ENCODE results near the gene FLT3.
A peak's percentile ranks its signal among the peaks of the same experiment; 100 is the strongest.
"Not testable (repeated sequence)": the region's sequence is repeated elsewhere in the genome, so short reads cannot be mapped to it uniquely, and the experiment has no call there.

FLT3 gene

GRCh38 chr13:28022848-28023518 is 77.4 kb downstream of the FLT3 start:
- H3K4me3 ChIP-seq (replicated peaks; ENCODE audit: low read depth, low read length): no peak overlapping the region
- H3K27me3 ChIP-seq (replicated peaks; ENCODE audit: control insufficient read depth, insufficient read depth, low read length): no peaks in the 10 kb centered on the region
- no peak for DNase-seq (ENCODE audit: extremely low read depth, insufficient read length)
- TF ChIP-seq, protein P1, sequence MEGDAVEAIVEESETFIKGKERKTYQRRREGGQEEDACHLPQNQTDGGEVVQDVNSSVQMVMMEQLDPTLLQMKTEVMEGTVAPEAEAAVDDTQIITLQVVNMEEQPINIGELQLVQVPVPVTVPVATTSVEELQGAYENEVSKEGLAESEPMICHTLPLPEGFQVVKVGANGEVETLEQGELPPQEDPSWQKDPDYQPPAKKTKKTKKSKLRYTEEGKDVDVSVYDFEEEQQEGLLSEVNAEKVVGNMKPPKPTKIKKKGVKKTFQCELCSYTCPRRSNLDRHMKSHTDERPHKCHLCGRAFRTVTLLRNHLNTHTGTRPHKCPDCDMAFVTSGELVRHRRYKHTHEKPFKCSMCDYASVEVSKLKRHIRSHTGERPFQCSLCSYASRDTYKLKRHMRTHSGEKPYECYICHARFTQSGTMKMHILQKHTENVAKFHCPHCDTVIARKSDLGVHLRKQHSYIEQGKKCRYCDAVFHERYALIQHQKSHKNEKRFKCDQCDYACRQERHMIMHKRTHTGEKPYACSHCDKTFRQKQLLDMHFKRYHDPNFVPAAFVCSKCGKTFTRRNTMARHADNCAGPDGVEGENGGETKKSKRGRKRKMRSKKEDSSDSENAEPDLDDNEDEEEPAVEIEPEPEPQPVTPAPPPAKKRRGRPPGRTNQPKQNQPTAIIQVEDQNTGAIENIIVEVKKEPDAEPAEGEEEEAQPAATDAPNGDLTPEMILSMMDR (IDR thresholded peaks at IDR 0.05; ENCODE audit: insufficient read depth, low read length, poor library complexity, severe bottlenecking): no peak
- H3K36me3 ChIP-seq (ENCODE audit: control insufficient read depth, insufficient read depth, low read length): no peaks in the 10 kb centered on the region

DNA sequence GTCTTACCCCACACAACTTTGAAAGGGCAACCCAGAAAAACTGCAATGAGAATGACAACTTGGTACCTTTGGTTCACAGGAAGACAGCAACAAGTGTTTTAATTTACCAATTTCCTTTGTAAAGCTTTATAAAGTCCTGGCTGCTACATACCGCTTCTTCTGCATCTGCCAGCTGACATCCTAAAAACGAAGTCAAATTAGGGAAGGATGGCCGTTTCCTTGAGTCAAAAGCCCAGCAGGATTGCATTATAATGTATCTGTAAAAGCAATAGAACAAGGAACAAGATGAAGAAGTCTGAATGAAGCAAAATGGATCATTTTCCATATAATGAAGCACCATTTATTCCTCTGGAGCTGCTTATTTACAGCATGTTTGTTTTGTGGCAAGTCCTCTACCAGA is 86.1 kb downstream of the FLT3 start:
- H3K4me3 ChIP-seq (replicated peaks; ENCODE audit: low read depth, low read length): no peak overlapping the region
- TF ChIP-seq, protein P1 (IDR thresholded peaks at IDR 0.05; ENCODE audit: insufficient read depth, low read length, poor library complexity, severe bottlenecking): no peak
- DNase-seq (ENCODE audit: extremely low read depth, insufficient read length): no peak
- H3K36me3 ChIP-seq (ENCODE audit: control insufficient read depth, insufficient read depth, low read length): no peaks in the 10 kb centered on the region
- H3K27me3 ChIP-seq (replicated peaks; ENCODE audit: control insufficient read depth, insufficient read depth, low read length): no peaks in the 10 kb centered on the region

- no peak overlapping the region for H3K4me3 ChIP-seq (replicated peaks; ENCODE audit: low read depth, low read length)
- H3K27me3 ChIP-seq (replicated peaks; ENCODE audit: control insufficient read depth, insufficient read depth, low read length): no peaks in the 10 kb centered on the region
- no peaks in the 10 kb centered on the region for H3K36me3 ChIP-seq (ENCODE audit: control insufficient read depth, insufficient read depth, low read length)
- DNase-seq (ENCODE audit: extremely low read depth, insufficient read length): no peak
- TF ChIP-seq, protein P1 (IDR thresholded peaks at IDR 0.05; ENCODE audit: insufficient read depth, low read length, poor library complexity, severe bottlenecking): no peak
Observed at GRCh38 chr13:28013482-28013881, 86.9 kb downstream of the FLT3 start.

GRCh38 chr13:28012896-28013295 is 87.5 kb downstream of the FLT3 start:
- TF ChIP-seq, protein P1 (IDR thresholded peaks at IDR 0.05; ENCODE audit: insufficient read depth, low read length, poor library complexity, severe bottlenecking): no peak
- Histone ChIP-seq H3K36me3 (ENCODE audit: control insufficient read depth, insufficient read depth, low read length) (no peaks in the 10 kb centered on the region), H3K27me3 (replicated peaks; ENCODE audit: control insufficient read depth, insufficient read depth, low read length) (no peaks in the 10 kb centered on the region), H3K4me3 (replicated peaks; ENCODE audit: low read depth, low read length) (no peak overlapping the region)
- DNase-seq (ENCODE audit: extremely low read depth, insufficient read length): peak; percentile 87

DNA sequence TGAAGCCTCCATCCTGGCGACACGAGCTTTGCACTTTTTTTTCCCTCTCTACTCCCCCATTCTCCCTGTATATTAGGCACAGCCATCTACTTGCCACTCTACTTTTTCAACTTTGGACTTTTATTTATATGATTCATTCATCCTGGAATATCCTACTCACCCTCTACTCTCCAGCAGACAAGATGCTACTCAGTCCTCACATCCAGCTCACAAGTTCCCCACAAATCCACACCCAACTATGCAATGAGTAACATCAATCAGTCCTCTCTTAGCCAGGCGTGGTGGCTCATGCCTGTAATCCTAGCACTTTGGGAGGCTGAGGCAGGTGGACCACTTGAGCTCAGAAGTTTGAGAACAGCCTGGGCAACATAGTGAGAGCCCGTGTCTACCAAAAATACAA is 88.0 kb downstream of the FLT3 start:
- Histone ChIP-seq H3K27me3 (replicated peaks; ENCODE audit: control insufficient read depth, insufficient read depth, low read length) (no peaks in the 10 kb centered on the region), H3K36me3 (ENCODE audit: control insufficient read depth, insufficient read depth, low read length) (no peaks in the 10 kb centered on the region), H3K4me3 (replicated peaks; ENCODE audit: low read depth, low read length) (no peak overlapping the region)
- TF ChIP-seq, protein P1 (IDR thresholded peaks at IDR 0.05; ENCODE audit: insufficient read depth, low read length, poor library complexity, severe bottlenecking): no peak
- DNase-seq (ENCODE audit: extremely low read depth, insufficient read length): no peak

DNA sequence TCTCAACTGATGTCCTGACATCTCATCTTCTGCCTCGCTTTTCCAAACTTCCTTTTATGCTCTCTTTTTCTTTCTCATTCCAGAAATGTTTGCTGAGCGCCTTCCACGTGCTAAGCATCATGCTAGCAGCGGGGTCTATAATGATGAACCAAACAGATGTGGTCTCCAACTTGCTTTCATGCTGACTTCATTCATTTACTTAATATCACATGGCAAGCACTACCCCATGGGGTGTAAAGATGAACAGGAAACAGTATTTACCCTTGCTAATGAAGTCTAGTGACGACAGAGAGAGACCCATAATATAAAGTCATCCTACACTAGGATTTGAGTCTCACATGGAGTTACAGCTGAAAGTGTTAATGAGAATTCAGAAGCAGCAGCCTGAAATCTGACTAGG is 90.3 kb downstream of the FLT3 start:
- Histone ChIP-seq H3K4me3 (replicated peaks; ENCODE audit: low read depth, low read length) (no peak overlapping the region), H3K36me3 (ENCODE audit: control insufficient read depth, insufficient read depth, low read length) (no peaks in the 10 kb centered on the region), H3K27me3 (replicated peaks; ENCODE audit: control insufficient read depth, insufficient read depth, low read length) (no peaks in the 10 kb centered on the region)
- TF ChIP-seq, protein P1 (IDR thresholded peaks at IDR 0.05; ENCODE audit: insufficient read depth, low read length, poor library complexity, severe bottlenecking): no peak
- DNase-seq (ENCODE audit: extremely low read depth, insufficient read length): no peak

DNA sequence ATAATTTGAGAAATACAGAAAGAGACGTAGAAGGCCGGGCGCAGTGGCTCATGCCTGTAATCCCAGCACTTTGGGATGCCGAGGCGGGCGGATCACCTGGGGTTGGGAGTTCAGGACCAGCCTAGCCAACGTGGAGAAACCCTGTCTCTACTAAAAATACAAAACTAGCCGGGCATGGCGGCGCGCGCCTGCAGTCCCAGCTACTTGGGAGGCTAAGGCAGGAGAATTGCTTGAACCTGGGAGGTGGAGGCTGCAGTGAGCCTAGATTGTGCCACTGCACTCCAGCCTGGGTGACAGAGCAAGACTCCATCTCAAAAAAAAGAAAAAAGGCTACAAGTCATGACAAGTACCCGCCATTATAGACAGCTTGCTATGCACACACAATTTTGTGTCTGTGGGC is 95.4 kb downstream of the FLT3 start:
- not testable (repeated sequence) for H3K4me3 ChIP-seq (replicated peaks; ENCODE audit: low read depth, low read length); H3K36me3 ChIP-seq (ENCODE audit: control insufficient read depth, insufficient read depth, low read length); DNase-seq (ENCODE audit: extremely low read depth, insufficient read length); H3K27me3 ChIP-seq (replicated peaks; ENCODE audit: control insufficient read depth, insufficient read depth, low read length)

Data from GM06990 (cell line).